SK-N-SH (cell line): ENCODE results near the gene GSK3A.

Experiments used
- CTCF ChIP-seq: fragments of 200-600 bp; sonication (generic); IDR thresholded peaks from 2 replicates; pipeline ENCODE4 v1.6.1; 2017; ENCODE audit warnings: antibody characterized with exemption, mild to moderate bottlenecking, moderate library complexity
- EP300 ChIP-seq, 2 experiments: IDR thresholded peaks; 2 replicates each; pipeline versions ENCODE4 v1.4.0 to v1.6.1; 2012; ENCODE audit warnings: borderline replicate concordance in 1 of 2, low read depth in 1 of 2, low read length in 1 of 2
- EZH2phosphoT487 ChIP-seq: fragments of 200-600 bp; sonication (generic); IDR thresholded peaks from 2 replicates; pipeline ENCODE4 v1.6.1; 2017; ENCODE audit warnings: low read depth, mixed run types, mild to moderate bottlenecking, antibody characterized with exemption, moderate library complexity, borderline replicate concordance
- REST ChIP-seq: IDR thresholded peaks from 2 replicates; pipeline ENCODE4 v1.6.1; 2012; ENCODE audit warnings: mild to moderate bottlenecking, low read depth, low read length, moderate library complexity
- SIN3A ChIP-seq: IDR thresholded peaks from 2 replicates; pipeline ENCODE4 v1.6.1; 2012; ENCODE audit warnings: low read depth, mild to moderate bottlenecking, low read length, moderate library complexity, borderline replicate concordance
- YY1 ChIP-seq: IDR thresholded peaks from 2 replicates; pipeline ENCODE4 v1.4.0; 2012; ENCODE audit warnings: low read depth, mild to moderate bottlenecking
- TF ChIP-seq, protein P1 (sequence below): fragments of 150-350 bp; IDR thresholded peaks from 2 replicates; pipeline ENCODE4 v1.6.1; 2017; ENCODE audit warnings: antibody characterized with exemption, low read length, low read depth, borderline replicate concordance

- no peak for TF ChIP-seq CTCF
- no peak for TF ChIP-seq EP300 (IDR thresholded peaks at IDR 0.05; ENCODE audit: borderline replicate concordance in 1 of 2, low read depth in 1 of 2, low read length in 1 of 2)
- TF ChIP-seq, protein P1, sequence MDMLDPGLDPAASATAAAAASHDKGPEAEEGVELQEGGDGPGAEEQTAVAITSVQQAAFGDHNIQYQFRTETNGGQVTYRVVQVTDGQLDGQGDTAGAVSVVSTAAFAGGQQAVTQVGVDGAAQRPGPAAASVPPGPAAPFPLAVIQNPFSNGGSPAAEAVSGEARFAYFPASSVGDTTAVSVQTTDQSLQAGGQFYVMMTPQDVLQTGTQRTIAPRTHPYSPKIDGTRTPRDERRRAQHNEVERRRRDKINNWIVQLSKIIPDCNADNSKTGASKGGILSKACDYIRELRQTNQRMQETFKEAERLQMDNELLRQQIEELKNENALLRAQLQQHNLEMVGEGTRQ: no peak
- no peak for TF ChIP-seq SIN3A
- TF ChIP-seq EZH2phosphoT487: no peak
- TF ChIP-seq YY1: no peak
- no peak for TF ChIP-seq REST
Observed at GRCh38 chr19:42285988-42286348, 43.6 kb upstream of the GSK3A start.
